HL-60/S4 treated with phorbol 12-myristate 13-acetate at 8.2 ng/mL for 4 days and 3 days (cell line): ENCODE measurements around the gene TNRC18.

ENCODE experiments used
- in situ Hi-C: fragments of 300-500 bp; cut with MboI; formaldehyde crosslinking; loops from 2 replicates; pipeline ENCODE4 v1.15.0; 2022; ENCODE audit warnings: low sequenced_read_pairs

The TNRC18 gene

GRCh38 chr7:5408777-5409176 lies 14.9 kb downstream of the TNRC18 start:
- in situ Hi-C loops = no loop called here

GRCh38 chr7:5406957-5407945 lies 16.4 kb downstream of the TNRC18 start:
- in situ Hi-C loops = no loop called here

GRCh38 chr7:5404421-5404826 lies 19.2 kb downstream of the TNRC18 start:
- in situ Hi-C loops = no loop called here

GRCh38 chr7:5403442-5403841 lies 20.2 kb downstream of the TNRC18 start:
- in situ Hi-C loops = no loop called here

GRCh38 chr7:5397736-5398135 lies 25.9 kb downstream of the TNRC18 start:
- in situ Hi-C loops = no loop called here

GRCh38 chr7:5396999-5397663 lies 26.5 kb downstream of the TNRC18 start:
- in situ Hi-C loops = no loop called here

- in situ Hi-C loops = no loop called here
Observed at GRCh38 chr7:5396542-5396941, 27.1 kb downstream of the TNRC18 start.

- in situ Hi-C loops = no loop called here
Observed at GRCh38 chr7:5395246-5395645, 28.4 kb downstream of the TNRC18 start.

- in situ Hi-C loops = no loop called here
Observed at GRCh38 chr7:5394264-5395105, 29.1 kb downstream of the TNRC18 start.

GRCh38 chr7:5393748-5394147 lies 29.9 kb downstream of the TNRC18 start:
- in situ Hi-C loops = no loop called here

GRCh38 chr7:5393328-5393727 lies 30.3 kb downstream of the TNRC18 start:
- in situ Hi-C loops = no loop called here

- in situ Hi-C loops = no loop called here
Observed at GRCh38 chr7:5390918-5391317, 32.7 kb downstream of the TNRC18 start.

- in situ Hi-C loops = no loop called here
Observed at GRCh38 chr7:5388905-5389433, 34.7 kb downstream of the TNRC18 start.

- in situ Hi-C loops = no loop called here
Observed at GRCh38 chr7:5388273-5388901, 35.2 kb downstream of the TNRC18 start.

GRCh38 chr7:5387711-5388245 lies 35.9 kb downstream of the TNRC18 start:
- in situ Hi-C loops = no loop called here

- in situ Hi-C loops = no loop called here
Observed at GRCh38 chr7:5384618-5385017, 39.0 kb downstream of the TNRC18 start.

- in situ Hi-C loops = no loop called here
Observed at GRCh38 chr7:5383314-5384098, 40.1 kb downstream of the TNRC18 start.

- in situ Hi-C loops = no loop called here
Observed at GRCh38 chr7:5382281-5382892, 41.2 kb downstream of the TNRC18 start.
